Type B pancreatic cell (in vitro differentiated cells): ENCODE results near the gene DENND4C. TPM values are rescaled to one million over a fixed set of nuclear protein-coding genes. Genes with fewer than 3 reads are reported as not detected.

Experiments
- DNase-seq: peaks from one replicate; pipeline ENCODE4 v3.0.0; 2021; ENCODE audit warnings: mixed read lengths; ENCODE audit not compliant: unreplicated experiment; ENCODE audit errors: extremely low spot score
- H3K27ac Mint-ChIP-seq: 2 replicates; pipeline ENCODE4 v1.8.0; 2021; ENCODE audit warnings: mild to moderate bottlenecking, mixed read lengths
- H3K27me3 Mint-ChIP-seq: 2 replicates; pipeline ENCODE4 v1.8.0; 2021; ENCODE audit warnings: mixed read lengths
- H3K36me3 Mint-ChIP-seq: 2 replicates; pipeline ENCODE4 v1.8.0; 2021; ENCODE audit warnings: mixed read lengths
- H3K4me1 Mint-ChIP-seq: one replicate; pipeline ENCODE4 v1.8.0; 2021; ENCODE audit warnings: mixed read lengths; ENCODE audit not compliant: unreplicated experiment
- H3K4me3 Mint-ChIP-seq: 2 replicates; pipeline ENCODE4 v1.8.0; 2021; ENCODE audit warnings: mild to moderate bottlenecking, mixed read lengths
- H3K9me3 Mint-ChIP-seq: 2 replicates; pipeline ENCODE4 v1.8.0; 2021; ENCODE audit warnings: mixed read lengths
- total RNA-seq: library from RNA; stranded (reverse); gene quantifications from 2 replicates; pipeline ENCODE4 v1.2.1, GENCODE V29; 2021; ENCODE audit warnings: low replicate concordance
- TF ChIP-seq, protein P1 (sequence below): fragments of 200-600 bp; sonication (generic); conservative IDR thresholded peaks from 2 replicates; pipeline ENCODE4 v1.5.0; 2021; ENCODE audit warnings: antibody characterized with exemption, mild to moderate bottlenecking

Gene DENND4C
- total RNA-seq, 1 donor from 2014 or later: 36.6 TPM

DNA sequence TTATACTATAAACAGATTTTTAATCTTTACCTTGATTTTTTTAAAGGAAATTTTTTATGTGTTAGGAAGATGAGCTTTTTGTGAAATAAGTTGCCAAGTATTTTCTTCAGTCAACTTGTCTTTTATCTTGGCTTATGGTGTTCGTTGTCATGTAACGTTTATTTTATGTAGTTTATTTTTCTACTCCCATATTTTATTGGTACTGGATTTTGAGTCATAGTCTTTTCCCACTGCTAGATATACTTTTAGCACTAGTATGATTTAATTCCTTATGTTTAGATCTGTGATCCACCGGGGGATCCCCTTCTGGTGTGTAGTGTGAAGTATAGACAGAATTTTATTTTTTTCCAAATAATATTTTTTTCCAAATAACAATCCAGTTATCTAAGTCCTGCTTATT lies 54.2 kb downstream of the DENND4C start:
- DNase-seq: no peak
- TF ChIP-seq, protein P1, sequence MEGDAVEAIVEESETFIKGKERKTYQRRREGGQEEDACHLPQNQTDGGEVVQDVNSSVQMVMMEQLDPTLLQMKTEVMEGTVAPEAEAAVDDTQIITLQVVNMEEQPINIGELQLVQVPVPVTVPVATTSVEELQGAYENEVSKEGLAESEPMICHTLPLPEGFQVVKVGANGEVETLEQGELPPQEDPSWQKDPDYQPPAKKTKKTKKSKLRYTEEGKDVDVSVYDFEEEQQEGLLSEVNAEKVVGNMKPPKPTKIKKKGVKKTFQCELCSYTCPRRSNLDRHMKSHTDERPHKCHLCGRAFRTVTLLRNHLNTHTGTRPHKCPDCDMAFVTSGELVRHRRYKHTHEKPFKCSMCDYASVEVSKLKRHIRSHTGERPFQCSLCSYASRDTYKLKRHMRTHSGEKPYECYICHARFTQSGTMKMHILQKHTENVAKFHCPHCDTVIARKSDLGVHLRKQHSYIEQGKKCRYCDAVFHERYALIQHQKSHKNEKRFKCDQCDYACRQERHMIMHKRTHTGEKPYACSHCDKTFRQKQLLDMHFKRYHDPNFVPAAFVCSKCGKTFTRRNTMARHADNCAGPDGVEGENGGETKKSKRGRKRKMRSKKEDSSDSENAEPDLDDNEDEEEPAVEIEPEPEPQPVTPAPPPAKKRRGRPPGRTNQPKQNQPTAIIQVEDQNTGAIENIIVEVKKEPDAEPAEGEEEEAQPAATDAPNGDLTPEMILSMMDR: no peak
- H3K36me3 Mint-ChIP-seq: peaks cover 7% of the 10 kb centered on the region
- no peak overlapping the region for H3K4me3 Mint-ChIP-seq
- no peaks in the 10 kb centered on the region for H3K27me3 Mint-ChIP-seq
- no peaks in the 10 kb centered on the region for H3K9me3 Mint-ChIP-seq
- H3K27ac Mint-ChIP-seq: no peak overlapping the region
- peaks cover 6% of the 10 kb centered on the region for H3K4me1 Mint-ChIP-seq

DNA sequence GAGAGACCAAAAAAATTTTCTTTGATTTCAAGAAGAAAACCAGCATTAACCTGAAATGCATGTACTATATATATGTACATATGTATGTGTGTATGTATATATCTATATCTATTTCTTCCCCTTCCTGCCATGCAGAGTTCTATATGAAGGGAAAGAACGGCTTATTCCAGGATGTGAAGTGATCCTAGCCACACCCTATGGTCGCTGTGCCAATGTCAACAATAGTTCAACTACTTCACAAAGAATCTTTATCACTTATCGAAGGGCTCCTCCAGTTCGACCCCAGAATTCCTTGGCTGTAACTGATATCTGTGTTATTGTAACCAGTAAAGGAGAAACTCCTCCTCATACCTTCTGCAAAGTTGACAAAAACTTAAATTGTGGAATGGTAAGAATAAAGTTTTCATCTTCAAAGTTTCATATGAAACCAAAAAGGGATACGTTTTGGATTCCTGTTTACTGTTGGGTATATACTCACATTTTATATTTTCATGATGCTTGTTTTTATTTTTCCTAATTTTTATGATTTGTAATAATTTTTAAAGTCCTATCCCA lies 56.2 kb downstream of the DENND4C start:
- TF ChIP-seq, protein P1: no peak
- H3K4me1 Mint-ChIP-seq: peaks cover 6% of the 10 kb centered on the region
- no peaks in the 10 kb centered on the region for H3K9me3 Mint-ChIP-seq
- H3K36me3 Mint-ChIP-seq: peaks cover 17% of the 10 kb centered on the region
- no peaks in the 10 kb centered on the region for H3K27me3 Mint-ChIP-seq
- no peak overlapping the region for H3K27ac Mint-ChIP-seq
- no peak overlapping the region for H3K4me3 Mint-ChIP-seq
- no peak for DNase-seq

DNA sequence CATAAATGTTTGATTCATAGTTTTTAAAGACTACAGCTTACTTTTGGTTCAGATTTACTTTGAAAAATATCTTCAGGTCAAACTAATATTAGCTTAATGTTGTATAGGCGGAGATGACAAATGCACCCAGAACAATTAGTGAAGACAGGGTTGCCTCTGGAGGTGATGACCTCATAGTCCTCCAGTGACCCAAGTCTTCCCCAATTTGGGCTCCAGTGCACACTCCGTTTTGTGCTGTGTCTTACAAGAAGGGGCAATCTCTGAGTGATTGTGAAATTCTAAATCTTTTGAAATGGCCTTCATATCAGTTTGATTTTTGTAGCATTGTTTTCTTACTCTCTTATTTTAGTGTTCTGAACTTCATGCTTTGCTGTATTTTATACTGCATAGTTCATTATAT lies 57.6 kb downstream of the DENND4C start:
- Mint-ChIP-seq H3K27ac (no peak overlapping the region), H3K36me3 (peaks cover 19% of the 10 kb centered on the region), H3K4me1 (peaks cover 6% of the 10 kb centered on the region), H3K4me3 (no peak overlapping the region), H3K27me3 (no peaks in the 10 kb centered on the region), H3K9me3 (no peaks in the 10 kb centered on the region)
- DNase-seq: no peak
- TF ChIP-seq, protein P1: no peak

DNA sequence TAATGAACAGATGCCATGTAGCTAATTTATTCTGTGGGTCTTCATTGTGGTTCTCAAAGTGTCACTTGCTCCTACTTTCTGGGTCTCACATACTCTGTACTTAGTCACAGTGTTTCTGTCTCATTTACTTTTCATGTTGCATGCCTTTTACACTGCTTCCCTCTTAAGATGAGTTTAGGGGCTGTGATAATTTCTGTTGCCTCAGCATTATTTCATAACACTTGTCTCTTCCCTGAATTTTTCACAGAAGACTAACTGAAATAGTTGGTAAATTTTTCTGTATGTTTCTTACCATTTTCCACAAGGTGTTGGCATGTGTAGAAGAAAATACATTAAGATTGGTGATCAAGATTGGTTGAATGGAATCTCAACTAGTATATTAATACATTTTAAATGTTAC lies 59.6 kb downstream of the DENND4C start:
- TF ChIP-seq, protein P1: no peak
- Mint-ChIP-seq H3K4me3 (no peak overlapping the region), H3K4me1 (peaks cover 5% of the 10 kb centered on the region), H3K27me3 (no peaks in the 10 kb centered on the region), H3K9me3 (no peaks in the 10 kb centered on the region), H3K27ac (no peak overlapping the region), H3K36me3 (peaks cover 34% of the 10 kb centered on the region)
- DNase-seq: no peak

DNA sequence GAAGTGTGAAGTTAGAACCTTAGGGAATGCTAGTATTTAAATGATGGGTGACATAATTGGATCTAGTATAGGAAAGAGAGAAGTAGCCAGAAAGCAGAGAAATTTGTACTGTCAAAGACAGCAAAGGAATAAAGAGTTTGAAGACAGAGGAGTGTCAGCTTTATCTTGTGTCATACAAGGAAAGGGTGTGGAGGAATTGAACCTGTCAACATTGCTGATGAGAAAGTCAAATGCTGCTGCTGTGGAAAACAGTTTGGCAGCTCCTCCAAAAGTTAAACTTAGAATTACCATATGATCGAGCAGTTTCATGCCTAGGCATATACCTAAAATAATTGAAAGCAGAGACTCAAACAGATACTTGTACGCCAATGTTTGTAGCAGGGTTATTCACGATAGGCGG lies 63.7 kb downstream of the DENND4C start:
- TF ChIP-seq, protein P1: no peak
- Mint-ChIP-seq H3K36me3 (peaks cover 34% of the 10 kb centered on the region), H3K4me3 (no peak overlapping the region), H3K9me3 (no peaks in the 10 kb centered on the region), H3K27me3 (no peaks in the 10 kb centered on the region), H3K27ac (peak overlapping the region; percentile 35), H3K4me1 (no peaks in the 10 kb centered on the region)
- no peak for DNase-seq

DNA sequence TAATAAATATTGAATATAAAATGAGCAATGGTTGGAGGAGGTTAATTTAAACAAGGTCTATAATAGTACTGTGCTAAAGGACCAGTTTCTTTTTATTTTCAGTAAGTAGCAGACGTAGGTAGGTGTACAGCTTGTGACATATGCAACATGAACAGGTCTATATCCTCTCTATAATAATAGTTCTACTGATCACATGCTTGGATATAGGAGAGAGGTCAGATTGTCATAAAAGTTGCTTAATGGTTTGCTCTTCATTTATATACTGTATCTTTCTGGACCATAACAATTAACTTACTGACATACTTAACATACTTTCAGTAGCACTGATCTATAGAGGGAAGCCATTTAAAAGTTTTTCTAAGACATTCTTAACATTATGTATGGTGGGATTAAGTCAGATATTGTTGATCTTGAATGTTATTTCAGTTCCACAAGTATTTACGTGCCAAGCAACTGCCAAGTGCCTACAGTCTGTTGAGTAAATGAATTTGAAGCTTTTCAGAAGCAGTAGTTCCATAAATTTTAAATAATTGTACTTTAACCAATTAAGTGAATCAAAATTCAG lies 68.0 kb downstream of the DENND4C start:
- Mint-ChIP-seq H3K4me3 (no peak overlapping the region), H3K9me3 (no peaks in the 10 kb centered on the region), H3K4me1 (no peaks in the 10 kb centered on the region), H3K27me3 (no peaks in the 10 kb centered on the region), H3K27ac (no peak overlapping the region), H3K36me3 (peaks cover 34% of the 10 kb centered on the region)
- no peak for DNase-seq
- TF ChIP-seq, protein P1: no peak
